ENCODE measurements around the gene OPCML. TPM values are rescaled to one million over a fixed set of nuclear protein-coding genes. Genes with fewer than 3 reads are reported as not detected.

OPCML gene
- polyA plus RNA-seq, 1 donor from 2014 or later: 11.6 TPM

- H3K4me2 ChIP-seq (ENCODE audit: low read length): no peak overlapping the region
- no peaks in the 10 kb centered on the region for H3K36me3 ChIP-seq (ENCODE audit: insufficient read depth, low read length)
- no peak overlapping the region for H2AFZ ChIP-seq (ENCODE audit: low read depth, low read length)
- H3K27me3 ChIP-seq (ENCODE audit: insufficient read depth, low read depth, low read length): peaks cover 20% of the 10 kb centered on the region
- H3K9me2 ChIP-seq (ENCODE audit: insufficient read depth, low read length): no peaks in the 10 kb centered on the region
- no peak overlapping the region for H3K9ac ChIP-seq (ENCODE audit: low read length)
- no peaks in the 10 kb centered on the region for H3K9me3 ChIP-seq (ENCODE audit: low read length)
- no peak overlapping the region for H3K27ac ChIP-seq (ENCODE audit: low read length)
- H4K20me1 ChIP-seq (ENCODE audit: insufficient read depth): no peaks in the 10 kb centered on the region
- H3K4me3 ChIP-seq (ENCODE audit: low read length): peak overlapping the region; percentile 72
- H3K79me2 ChIP-seq (replicated peaks; ENCODE audit: insufficient read depth, low read length): no peaks in the 10 kb centered on the region
- no peak for TF ChIP-seq SMC3 (conservative IDR thresholded peaks at IDR 0.05; ENCODE audit: poor library complexity)
- no peak for TF ChIP-seq RAD21 (conservative IDR thresholded peaks at IDR 0.05)
- no peaks in the 10 kb centered on the region for H3F3A ChIP-seq (ENCODE audit: insufficient read depth, low read length, poor library complexity, severe bottlenecking)
These were observed 2.3 kb downstream of the OPCML start for GRCh38 chr11:133529807-133530500.

DNA sequence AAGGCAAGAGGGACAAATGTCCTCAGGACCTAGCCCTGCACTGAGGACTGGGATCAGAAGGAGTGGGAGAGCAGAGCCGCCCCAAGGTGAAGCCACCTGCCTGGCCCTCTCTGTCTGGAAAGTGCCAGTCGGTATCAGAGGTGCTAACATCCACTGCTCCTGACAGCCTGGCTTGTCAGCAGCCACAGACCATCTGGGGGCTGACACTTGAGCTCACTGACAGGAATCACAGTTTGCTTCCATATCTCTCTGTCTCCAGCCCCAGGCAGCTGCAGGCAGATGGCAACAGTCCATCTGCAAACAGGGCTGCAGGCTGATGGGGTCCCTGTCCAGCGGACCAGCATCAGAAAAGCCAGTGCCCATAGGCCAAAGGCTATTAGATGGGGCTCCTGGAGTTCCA is 5.5 kb downstream of the OPCML start:
- Histone ChIP-seq H3F3A (ENCODE audit: insufficient read depth, low read length, poor library complexity, severe bottlenecking) (no peaks in the 10 kb centered on the region), H3K4me2 (ENCODE audit: low read length) (no peak overlapping the region), H2AFZ (ENCODE audit: low read depth, low read length) (no peak overlapping the region), H3K36me3 (ENCODE audit: insufficient read depth, low read length) (no peaks in the 10 kb centered on the region), H4K20me1 (ENCODE audit: insufficient read depth) (no peaks in the 10 kb centered on the region), H3K9me2 (ENCODE audit: insufficient read depth, low read length) (no peaks in the 10 kb centered on the region), H3K79me2 (replicated peaks; ENCODE audit: insufficient read depth, low read length) (no peaks in the 10 kb centered on the region), H3K9me3 (ENCODE audit: low read length) (no peaks in the 10 kb centered on the region), H3K27ac (ENCODE audit: low read length) (no peak overlapping the region), H3K9ac (ENCODE audit: low read length) (no peak overlapping the region), H3K4me3 (ENCODE audit: low read length) (no peak overlapping the region), H3K27me3 (ENCODE audit: insufficient read depth, low read depth, low read length) (peaks cover 16% of the 10 kb centered on the region)
- TF ChIP-seq, protein P1, sequence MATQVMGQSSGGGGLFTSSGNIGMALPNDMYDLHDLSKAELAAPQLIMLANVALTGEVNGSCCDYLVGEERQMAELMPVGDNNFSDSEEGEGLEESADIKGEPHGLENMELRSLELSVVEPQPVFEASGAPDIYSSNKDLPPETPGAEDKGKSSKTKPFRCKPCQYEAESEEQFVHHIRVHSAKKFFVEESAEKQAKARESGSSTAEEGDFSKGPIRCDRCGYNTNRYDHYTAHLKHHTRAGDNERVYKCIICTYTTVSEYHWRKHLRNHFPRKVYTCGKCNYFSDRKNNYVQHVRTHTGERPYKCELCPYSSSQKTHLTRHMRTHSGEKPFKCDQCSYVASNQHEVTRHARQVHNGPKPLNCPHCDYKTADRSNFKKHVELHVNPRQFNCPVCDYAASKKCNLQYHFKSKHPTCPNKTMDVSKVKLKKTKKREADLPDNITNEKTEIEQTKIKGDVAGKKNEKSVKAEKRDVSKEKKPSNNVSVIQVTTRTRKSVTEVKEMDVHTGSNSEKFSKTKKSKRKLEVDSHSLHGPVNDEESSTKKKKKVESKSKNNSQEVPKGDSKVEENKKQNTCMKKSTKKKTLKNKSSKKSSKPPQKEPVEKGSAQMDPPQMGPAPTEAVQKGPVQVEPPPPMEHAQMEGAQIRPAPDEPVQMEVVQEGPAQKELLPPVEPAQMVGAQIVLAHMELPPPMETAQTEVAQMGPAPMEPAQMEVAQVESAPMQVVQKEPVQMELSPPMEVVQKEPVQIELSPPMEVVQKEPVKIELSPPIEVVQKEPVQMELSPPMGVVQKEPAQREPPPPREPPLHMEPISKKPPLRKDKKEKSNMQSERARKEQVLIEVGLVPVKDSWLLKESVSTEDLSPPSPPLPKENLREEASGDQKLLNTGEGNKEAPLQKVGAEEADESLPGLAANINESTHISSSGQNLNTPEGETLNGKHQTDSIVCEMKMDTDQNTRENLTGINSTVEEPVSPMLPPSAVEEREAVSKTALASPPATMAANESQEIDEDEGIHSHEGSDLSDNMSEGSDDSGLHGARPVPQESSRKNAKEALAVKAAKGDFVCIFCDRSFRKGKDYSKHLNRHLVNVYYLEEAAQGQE (IDR thresholded peaks at IDR 0.05; ENCODE audit: borderline replicate concordance): no peak
- peak; percentile 15 for TF ChIP-seq EP300 (conservative IDR thresholded peaks at IDR 0.05; ENCODE audit: poor library complexity, severe bottlenecking)

GRCh38 chr11:133525976-133526375 is 6.3 kb downstream of the OPCML start:
- no peak overlapping the region for H2AFZ ChIP-seq (ENCODE audit: low read depth, low read length)
- no peak overlapping the region for H3K4me2 ChIP-seq (ENCODE audit: low read length)
- H3K9me3 ChIP-seq (ENCODE audit: low read length): no peaks in the 10 kb centered on the region
- no peak overlapping the region for H3K4me3 ChIP-seq (ENCODE audit: low read length)
- H3K36me3 ChIP-seq (ENCODE audit: insufficient read depth, low read length): no peaks in the 10 kb centered on the region
- no peaks in the 10 kb centered on the region for H4K20me1 ChIP-seq (ENCODE audit: insufficient read depth)
- H3K79me2 ChIP-seq (replicated peaks; ENCODE audit: insufficient read depth, low read length): no peaks in the 10 kb centered on the region
- H3K9ac ChIP-seq (ENCODE audit: low read length): no peak overlapping the region
- H3K9me2 ChIP-seq (ENCODE audit: insufficient read depth, low read length): no peaks in the 10 kb centered on the region
- no peaks in the 10 kb centered on the region for H3F3A ChIP-seq (ENCODE audit: insufficient read depth, low read length, poor library complexity, severe bottlenecking)
- peaks cover 16% of the 10 kb centered on the region for H3K27me3 ChIP-seq (ENCODE audit: insufficient read depth, low read depth, low read length)
- TF ChIP-seq CTCF (IDR thresholded peaks at IDR 0.05; ENCODE audit: poor library complexity, severe bottlenecking) (no peak), SMC3 (conservative IDR thresholded peaks at IDR 0.05; ENCODE audit: poor library complexity) (no peak), EP300 (conservative IDR thresholded peaks at IDR 0.05; ENCODE audit: poor library complexity, severe bottlenecking) (no peak), TAF1 (IDR thresholded peaks at IDR 0.05; ENCODE audit: low read depth) (no peak), RAD21 (conservative IDR thresholded peaks at IDR 0.05) (no peak), MXI1 (conservative IDR thresholded peaks at IDR 0.05; ENCODE audit: poor library complexity, severe bottlenecking) (no peak), EZH2 (IDR thresholded peaks at IDR 0.05; ENCODE audit: borderline replicate concordance, insufficient read depth, low read length, poor library complexity, severe bottlenecking) (no peak), POLR2AphosphoS5 (IDR thresholded peaks at IDR 0.05) (no peak)
- TF ChIP-seq, protein P1 (IDR thresholded peaks at IDR 0.05; ENCODE audit: borderline replicate concordance): no peak
- no peak overlapping the region for H3K27ac ChIP-seq (ENCODE audit: low read length)
